ENCODE measurements around the gene NRCAM. TPM values are rescaled to one million over a fixed set of nuclear protein-coding genes. Genes with fewer than 3 reads are reported as not detected.

The NRCAM gene
- total and polyA plus RNA-seq, 2 of the 13 experiments (the other 11 are each of a cell fraction or from before 2014, with no cell fraction given) = 0.31 to 0.33 TPM

DNA sequence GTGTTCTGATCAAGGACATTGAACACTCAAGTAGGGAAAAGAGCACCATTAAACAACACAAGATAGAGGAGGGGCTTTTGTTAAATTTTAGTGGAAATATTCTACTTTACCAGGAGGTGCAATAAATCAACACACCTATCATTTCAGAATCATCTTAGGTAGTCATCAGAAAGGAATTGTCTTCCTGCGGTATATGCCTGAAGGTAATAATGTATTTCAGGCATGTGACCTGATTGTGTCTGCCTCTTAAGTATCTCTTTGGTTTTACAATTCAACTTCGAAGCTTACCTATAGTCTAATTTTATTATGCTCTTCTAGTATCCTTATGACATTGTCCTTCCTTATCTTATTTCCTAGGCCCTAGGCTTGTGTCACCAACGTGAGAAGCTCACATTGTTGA, 267.5 kb downstream of the NRCAM start:
- FAIRE-seq (no peak), DNase-seq (ENCODE audit: low spot score) (no peak), ATAC-seq (no peak)
- Histone ChIP-seq H3K79me2 (ENCODE audit: insufficient read depth, low read length) (no peaks in the 10 kb centered on the region), H4K20me1 (ENCODE audit: insufficient read depth, low read length) (no peaks in the 10 kb centered on the region), H3K9ac (ENCODE audit: insufficient read depth, low read depth, low read length) (no peak overlapping the region), H3K4me2 (ENCODE audit: low read depth, low read length) (no peak overlapping the region), H3K4me1 (ENCODE audit: insufficient read depth, low read length) (no peaks in the 10 kb centered on the region), H3K27me3 (ENCODE audit: control insufficient read depth in 1 of 2, insufficient read depth in 2 of 2, low read length in 2 of 2) (no peaks in the 10 kb centered on the region), H3K36me3 (replicated peaks in 1 of 2; ENCODE audit: control insufficient read depth in 1 of 2, insufficient read depth in 2 of 2, low read length in 2 of 2) (no peaks in the 10 kb centered on the region), H3K9me3 (ENCODE audit: low read length) (no peaks in the 10 kb centered on the region), H3K27ac (ENCODE audit: extremely low read length, insufficient read depth, low read length) (no peak overlapping the region), H3K4me3 (replicated peaks in 1 of 3; ENCODE audit: insufficient read depth in 1 of 3, low read depth in 2 of 3, low read length in 3 of 3) (no peak overlapping the region), H2AFZ (ENCODE audit: low read length) (no peak overlapping the region)
- TF ChIP-seq TFDP2 (CRISPR knock-in tag; IDR thresholded peaks at IDR 0.05) = no peak
- no peak for TF ChIP-seq GATA4 (IDR thresholded peaks at IDR 0.05; ENCODE audit: borderline replicate concordance, low read depth)
- no peak for TF ChIP-seq ZNF572 (CRISPR knock-in tag; IDR thresholded peaks at IDR 0.05)
- TF ChIP-seq XBP1 (CRISPR knock-in tag; IDR thresholded peaks at IDR 0.05) = no peak
- no peak for TF ChIP-seq FOXK2 (IDR thresholded peaks at IDR 0.05)
- no peak for TF ChIP-seq RFXANK (CRISPR knock-in tag; IDR thresholded peaks at IDR 0.05)
- no peak for TF ChIP-seq HNF1B (CRISPR knock-in tag; IDR thresholded peaks at IDR 0.05)
- TF ChIP-seq POLR2A (IDR thresholded peaks at IDR 0.05; ENCODE audit: insufficient read depth in 1 of 2, low read depth in 2 of 2, low read length in 2 of 2) = no peak
- no peak for TF ChIP-seq PHF20 (CRISPR knock-in tag; IDR thresholded peaks at IDR 0.05)
- no peak for TF ChIP-seq ZFP62 (CRISPR knock-in tag; IDR thresholded peaks at IDR 0.05)
- no peak for TF ChIP-seq HNRNPL (IDR thresholded peaks at IDR 0.05; ENCODE audit: low read depth, low read length)
- no peak for TF ChIP-seq CERS6 (CRISPR knock-in tag; IDR thresholded peaks at IDR 0.05)
- 67% methylated on average over 3 of the region's 3 CpGs for WGBS (ENCODE audit: low lambda C conversion rate)
- ChIA-PET POLR2A (no interaction called here), CTCF (ENCODE audit: low intra/inter-chr PET ratio, low total read pairs) (no interaction called here)
- in situ Hi-C loops (cut with HindIII; ENCODE audit: extremely low pct_ligation_motif_present, low pct_unique_long_range_greater_than_20kb) (no loop called here), intact Hi-C loops (cut with micrococcal nuclease; ENCODE audit: unreplicated experiment) (loop anchor here (10.0 kb wide), 1 partner anchor 196 kb away; no protein-coding TSS in a partner anchor)
- BruUV-seq (replicated peaks) = no TSS peak

All from HepG2 (cell line).